ENCODE data around the gene ARAP1. TPM values are rescaled to one million over a fixed set of nuclear protein-coding genes. Genes with fewer than 3 reads are reported as not detected.

The ARAP1 gene
- total and polyA plus RNA-seq, 2 of the 8 experiments (the other 6 are each of a cell fraction or from before 2014, with no cell fraction given), result 25.7 to 61.6 TPM

GRCh38 chr11:72652873-72653630 is 99.2 kb downstream of the ARAP1 start (continued):
- TF ChIP-seq RXRA (IDR thresholded peaks at IDR 0.05; ENCODE audit: insufficient read depth, low read depth, low read length), result no peak

Measured in H1 (cell line).